Epithelial cell of proximal tubule (primary cell): Measurements from ENCODE around the gene SPAG7. TPM values are rescaled to one million over a fixed set of nuclear protein-coding genes. Genes with fewer than 3 reads are reported as not detected.
"Not testable (repeated sequence)": the region's sequence is repeated elsewhere in the genome, so short reads cannot be mapped to it uniquely, and the experiment has no call there.

ENCODE experiments used
- DNase-seq: peaks from one replicate; pipeline ENCODE4 v3.0.0-alpha.2; 2011; ENCODE audit warnings: low read depth
- H3K4me3 ChIP-seq: 2 replicates; pipeline ENCODE4 v1.5.1; 2011; ENCODE audit warnings: low read depth, mild to moderate bottlenecking, low read length
- CTCF ChIP-seq: conservative IDR thresholded peaks from 2 replicates; pipeline ENCODE4 v1.5.1; 2012; ENCODE audit warnings: low read depth, mild to moderate bottlenecking, low read length
- total RNA-seq: library from RNA; depleted of rRNA; stranded (reverse); fragments of >200 nt; gene quantifications from 2 replicates; pipeline ENCODE4 v1.2.3, GENCODE V29; 2015

Gene SPAG7
- total RNA-seq, 1 donor from 2014 or later, result 80.8 TPM

- no peak overlapping the region for H3K4me3 ChIP-seq
- no peak for TF ChIP-seq CTCF
- DNase-seq, result no peak
These were observed 46.3 kb downstream of the SPAG7 start for GRCh38 chr17:4921320-4921719.

GRCh38 chr17:4920351-4921048 is 47.1 kb downstream of the SPAG7 start:
- no peak overlapping the region for H3K4me3 ChIP-seq
- no peak for DNase-seq
- no peak for TF ChIP-seq CTCF

- TF ChIP-seq CTCF, result no peak
- H3K4me3 ChIP-seq, result no peak overlapping the region
- no peak for DNase-seq
These were observed 48.0 kb downstream of the SPAG7 start for GRCh38 chr17:4919511-4920047.

GRCh38 chr17:4914551-4914950 is 53.1 kb downstream of the SPAG7 start:
- not testable (repeated sequence) for DNase-seq, H3K4me3 ChIP-seq

GRCh38 chr17:4913994-4914393 is 53.6 kb downstream of the SPAG7 start:
- peak; percentile 2 for TF ChIP-seq CTCF
- DNase-seq, result no peak
- H3K4me3 ChIP-seq, result no peak overlapping the region

Other genes with a start within 250 kb of the SPAG7 start
- gene MED11, start 236.4 kb downstream of the SPAG7 start, total RNA-seq, result 26.6 and 27.2 TPM in 2 replicates
- gene ZMYND15, start 228.0 kb downstream of the SPAG7 start, total RNA-seq, result 0.36 and 1.5 TPM in 2 replicates
- 19.0 and 32.3 TPM in 2 replicates for gene CXCL16, start 227.9 kb downstream of the SPAG7 start, total RNA-seq
- not detected in 2 replicates for gene TM4SF5, start 195.9 kb downstream of the SPAG7 start, total RNA-seq
- not detected in 2 replicates for gene VMO1, start 181.5 kb downstream of the SPAG7 start, total RNA-seq
- not detected in 2 replicates for gene GLTPD2, start 178.9 kb downstream of the SPAG7 start, total RNA-seq
- 264 and 337 TPM in 2 replicates for gene PSMB6, start 171.7 kb downstream of the SPAG7 start, total RNA-seq
- gene PLD2, start 160.7 kb downstream of the SPAG7 start, total RNA-seq, result 15.7 and 19.5 TPM in 2 replicates
- gene MINK1, start 134.5 kb downstream of the SPAG7 start, total RNA-seq, result 20.5 and 39.9 TPM in 2 replicates
- 1.3 and 1.4 TPM in 2 replicates for gene C17orf107, start 68.3 kb downstream of the SPAG7 start, total RNA-seq
- gene CHRNE, start 64.7 kb downstream of the SPAG7 start, total RNA-seq, result 1.0 TPM in 1 of 2 replicates, not detected in the other
- not detected in 2 replicates for gene GP1BA, start 35.5 kb downstream of the SPAG7 start, total RNA-seq
- 45.5 and 72.9 TPM in 2 replicates for gene SLC25A11, start 27.8 kb downstream of the SPAG7 start, total RNA-seq
- 49.0 and 55.1 TPM in 2 replicates for gene RNF167, start 27.5 kb downstream of the SPAG7 start, total RNA-seq
- 1,802 and 2,074 TPM in 2 replicates for gene PFN1, start 19.3 kb downstream of the SPAG7 start, total RNA-seq
- gene ENO3, start 16.7 kb downstream of the SPAG7 start, total RNA-seq, result 0.43 and 2.0 TPM in 2 replicates
- gene CAMTA2, start 19.9 kb upstream of the SPAG7 start, total RNA-seq, result 10.6 and 16.7 TPM in 2 replicates
- 0.14 TPM in 1 of 2 replicates, not detected in the other for gene INCA1, start 29.7 kb upstream of the SPAG7 start, total RNA-seq
- gene KIF1C, start 30.1 kb upstream of the SPAG7 start, total RNA-seq, result 75.0 and 81.3 TPM in 2 replicates
- gene SLC52A1, start 67.6 kb upstream of the SPAG7 start, total RNA-seq, result 0.07 and 1.3 TPM in 2 replicates
- gene ZFP3, start 110.7 kb upstream of the SPAG7 start, total RNA-seq, result 1.2 and 1.7 TPM in 2 replicates
- 5.4 and 8.7 TPM in 2 replicates for gene ZNF232, start 144.1 kb upstream of the SPAG7 start, total RNA-seq
- not detected in 2 replicates for gene USP6, start 148.2 kb upstream of the SPAG7 start, total RNA-seq
- gene ZNF594, start 224.1 kb upstream of the SPAG7 start, total RNA-seq, result 1.7 and 3.3 TPM in 2 replicates